Chondrocyte (in vitro differentiated cells): Measurements from ENCODE around the gene TBXAS1. TPM values are rescaled to one million over a fixed set of nuclear protein-coding genes. Genes with fewer than 3 reads are reported as not detected.

Source experiments
- DNase-seq: peaks from one replicate; pipeline ENCODE4 v3.0.0; 2021; ENCODE audit warnings: mixed read lengths, low spot score
- H3K27ac Mint-ChIP-seq: one replicate; pipeline ENCODE4 v1.8.0; 2021; ENCODE audit warnings: mild to moderate bottlenecking, moderate library complexity, mixed read lengths; ENCODE audit not compliant: unreplicated experiment
- H3K27me3 Mint-ChIP-seq: 2 replicates; pipeline ENCODE4 v1.8.0; 2021; ENCODE audit warnings: low read depth, mixed read lengths
- H3K36me3 Mint-ChIP-seq: 2 replicates; pipeline ENCODE4 v1.8.0; 2021; ENCODE audit warnings: low read depth, mixed read lengths
- H3K4me1 Mint-ChIP-seq: 2 replicates; pipeline ENCODE4 v1.8.0; 2021; ENCODE audit warnings: low read depth, mild to moderate bottlenecking, mixed read lengths
- H3K4me3 Mint-ChIP-seq: one replicate; pipeline ENCODE4 v1.8.0; 2021; ENCODE audit warnings: mild to moderate bottlenecking, moderate library complexity, mixed read lengths; ENCODE audit not compliant: unreplicated experiment
- H3K9me3 Mint-ChIP-seq: 2 replicates; pipeline ENCODE4 v1.8.0; 2021; ENCODE audit warnings: low read depth, mixed read lengths
- total RNA-seq: library from RNA; stranded (reverse); gene quantifications from 3 replicates; pipeline ENCODE4 v1.2.1, GENCODE V29; 2021
- TF ChIP-seq, protein P1 (sequence below): fragments of 200-600 bp; sonication (generic); IDR thresholded peaks from 2 replicates; pipeline ENCODE4 v1.5.0; 2021; ENCODE audit warnings: antibody characterized with exemption, mild to moderate bottlenecking, moderate library complexity

Gene TBXAS1
- total RNA-seq, 1 donor from 2014 or later, result 2.4 TPM

- no peak for DNase-seq
- Mint-ChIP-seq H3K27ac (no peak overlapping the region), H3K4me1 (peaks cover 22% of the 10 kb centered on the region), H3K4me3 (no peak overlapping the region), H3K36me3 (peaks cover 8% of the 10 kb centered on the region), H3K27me3 (peaks cover 10% of the 10 kb centered on the region), H3K9me3 (peaks cover 14% of the 10 kb centered on the region)
- TF ChIP-seq, protein P1, sequence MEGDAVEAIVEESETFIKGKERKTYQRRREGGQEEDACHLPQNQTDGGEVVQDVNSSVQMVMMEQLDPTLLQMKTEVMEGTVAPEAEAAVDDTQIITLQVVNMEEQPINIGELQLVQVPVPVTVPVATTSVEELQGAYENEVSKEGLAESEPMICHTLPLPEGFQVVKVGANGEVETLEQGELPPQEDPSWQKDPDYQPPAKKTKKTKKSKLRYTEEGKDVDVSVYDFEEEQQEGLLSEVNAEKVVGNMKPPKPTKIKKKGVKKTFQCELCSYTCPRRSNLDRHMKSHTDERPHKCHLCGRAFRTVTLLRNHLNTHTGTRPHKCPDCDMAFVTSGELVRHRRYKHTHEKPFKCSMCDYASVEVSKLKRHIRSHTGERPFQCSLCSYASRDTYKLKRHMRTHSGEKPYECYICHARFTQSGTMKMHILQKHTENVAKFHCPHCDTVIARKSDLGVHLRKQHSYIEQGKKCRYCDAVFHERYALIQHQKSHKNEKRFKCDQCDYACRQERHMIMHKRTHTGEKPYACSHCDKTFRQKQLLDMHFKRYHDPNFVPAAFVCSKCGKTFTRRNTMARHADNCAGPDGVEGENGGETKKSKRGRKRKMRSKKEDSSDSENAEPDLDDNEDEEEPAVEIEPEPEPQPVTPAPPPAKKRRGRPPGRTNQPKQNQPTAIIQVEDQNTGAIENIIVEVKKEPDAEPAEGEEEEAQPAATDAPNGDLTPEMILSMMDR, result no peak
These were observed 112.4 kb downstream of the TBXAS1 start for GRCh38 chr7:139941421-139941820.

GRCh38 chr7:139941866-139942265 lies 112.8 kb downstream of the TBXAS1 start:
- TF ChIP-seq, protein P1, result no peak
- DNase-seq, result no peak
- Mint-ChIP-seq H3K9me3 (peaks cover 18% of the 10 kb centered on the region), H3K27me3 (peaks cover 10% of the 10 kb centered on the region), H3K27ac (no peak overlapping the region), H3K4me3 (no peak overlapping the region), H3K36me3 (peaks cover 11% of the 10 kb centered on the region), H3K4me1 (peaks cover 17% of the 10 kb centered on the region)

- H3K27ac Mint-ChIP-seq, result no peak overlapping the region
- peaks cover 9% of the 10 kb centered on the region for H3K4me1 Mint-ChIP-seq
- H3K4me3 Mint-ChIP-seq, result no peak overlapping the region
- H3K27me3 Mint-ChIP-seq, result peaks cover 10% of the 10 kb centered on the region
- DNase-seq, result no peak
- peaks cover 13% of the 10 kb centered on the region for H3K36me3 Mint-ChIP-seq
- TF ChIP-seq, protein P1, result no peak
- peaks cover 21% of the 10 kb centered on the region for H3K9me3 Mint-ChIP-seq
These were observed 113.6 kb downstream of the TBXAS1 start for GRCh38 chr7:139942636-139943035.

DNA sequence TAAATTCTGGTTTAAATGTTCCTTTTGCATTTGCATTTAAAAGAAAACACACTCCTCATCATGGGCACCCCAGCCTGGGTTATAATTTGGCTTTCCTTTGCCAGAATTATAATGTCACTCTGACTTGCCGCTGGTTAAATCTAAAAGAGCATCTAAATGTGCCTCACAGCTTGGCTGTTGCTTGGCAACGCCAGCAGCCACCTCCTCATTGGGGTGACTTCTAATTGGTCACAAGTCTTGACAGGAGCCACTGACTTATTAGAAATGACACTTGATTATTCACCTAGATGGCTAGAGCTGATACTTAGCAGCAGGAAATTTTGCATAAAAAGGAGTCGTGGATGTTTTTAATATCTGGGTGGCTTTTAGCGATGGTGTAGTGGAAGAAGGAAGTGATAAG lies 114.3 kb downstream of the TBXAS1 start:
- Mint-ChIP-seq H3K27ac (no peak overlapping the region), H3K4me1 (peaks cover 9% of the 10 kb centered on the region), H3K4me3 (no peak overlapping the region), H3K36me3 (peaks cover 13% of the 10 kb centered on the region), H3K9me3 (peaks cover 21% of the 10 kb centered on the region), H3K27me3 (peaks cover 10% of the 10 kb centered on the region)
- TF ChIP-seq, protein P1, result no peak
- no peak for DNase-seq

DNA sequence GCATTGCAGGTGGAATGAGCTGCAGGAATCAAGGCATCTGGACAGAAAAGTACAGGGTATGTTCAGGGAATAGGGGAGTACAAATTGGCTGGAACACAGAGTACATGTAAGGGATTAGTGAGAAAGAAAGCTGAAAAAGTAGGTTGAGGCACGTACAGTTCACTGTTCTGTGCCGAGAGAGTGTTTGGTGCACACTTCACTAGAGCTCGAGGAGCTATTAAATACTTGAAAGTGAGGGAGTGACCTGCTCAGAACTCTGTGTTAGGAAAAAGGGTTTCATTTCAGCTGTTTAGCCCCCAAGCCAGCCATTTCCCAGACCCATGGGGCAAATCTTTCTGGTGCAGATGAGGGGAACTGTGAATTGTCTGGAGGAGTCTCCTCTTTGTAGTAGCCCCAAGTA lies 115.2 kb downstream of the TBXAS1 start:
- Mint-ChIP-seq H3K9me3 (peaks cover 21% of the 10 kb centered on the region), H3K4me1 (peaks cover 9% of the 10 kb centered on the region), H3K27ac (no peak overlapping the region), H3K4me3 (no peak overlapping the region), H3K27me3 (peaks cover 10% of the 10 kb centered on the region), H3K36me3 (peaks cover 13% of the 10 kb centered on the region)
- no peak for DNase-seq
- TF ChIP-seq, protein P1, result no peak
